ENCODE results near the gene NFATC1.

DNA sequence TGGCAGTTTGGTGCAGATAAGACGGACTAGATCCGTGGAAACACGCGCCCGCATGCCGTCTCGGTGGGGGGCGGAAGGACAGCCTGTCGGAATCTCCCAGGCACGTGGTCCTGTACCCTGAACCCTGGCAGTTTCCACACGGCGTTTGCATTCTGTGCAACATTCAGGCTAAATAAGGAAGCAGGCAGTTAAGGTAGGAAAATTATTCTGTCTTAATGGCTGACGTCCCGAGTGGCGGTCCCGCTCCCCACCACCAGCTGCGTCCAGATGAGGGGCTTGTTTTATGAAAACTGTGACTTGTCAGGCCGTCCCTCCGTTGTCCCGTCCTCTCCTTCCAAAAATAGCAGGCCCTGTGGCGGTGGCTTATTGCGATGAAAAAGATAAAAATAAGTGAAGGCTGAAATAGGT lies 120.2 kb downstream of the NFATC1 start:
- TF ChIP-seq, protein P1, sequence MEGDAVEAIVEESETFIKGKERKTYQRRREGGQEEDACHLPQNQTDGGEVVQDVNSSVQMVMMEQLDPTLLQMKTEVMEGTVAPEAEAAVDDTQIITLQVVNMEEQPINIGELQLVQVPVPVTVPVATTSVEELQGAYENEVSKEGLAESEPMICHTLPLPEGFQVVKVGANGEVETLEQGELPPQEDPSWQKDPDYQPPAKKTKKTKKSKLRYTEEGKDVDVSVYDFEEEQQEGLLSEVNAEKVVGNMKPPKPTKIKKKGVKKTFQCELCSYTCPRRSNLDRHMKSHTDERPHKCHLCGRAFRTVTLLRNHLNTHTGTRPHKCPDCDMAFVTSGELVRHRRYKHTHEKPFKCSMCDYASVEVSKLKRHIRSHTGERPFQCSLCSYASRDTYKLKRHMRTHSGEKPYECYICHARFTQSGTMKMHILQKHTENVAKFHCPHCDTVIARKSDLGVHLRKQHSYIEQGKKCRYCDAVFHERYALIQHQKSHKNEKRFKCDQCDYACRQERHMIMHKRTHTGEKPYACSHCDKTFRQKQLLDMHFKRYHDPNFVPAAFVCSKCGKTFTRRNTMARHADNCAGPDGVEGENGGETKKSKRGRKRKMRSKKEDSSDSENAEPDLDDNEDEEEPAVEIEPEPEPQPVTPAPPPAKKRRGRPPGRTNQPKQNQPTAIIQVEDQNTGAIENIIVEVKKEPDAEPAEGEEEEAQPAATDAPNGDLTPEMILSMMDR (IDR thresholded peaks at IDR 0.05), result no peak
- TF ChIP-seq POLR2A (IDR thresholded peaks at IDR 0.05), result no peak
